Sigmoid colon (tissue), 7 donors: ENCODE results near the gene HNRNPH3. TPM values are rescaled to one million over a fixed set of nuclear protein-coding genes. Genes with fewer than 3 reads are reported as not detected.

Experiments
- DNase-seq: peaks from one replicate; pipeline ENCODE4 v3.0.0-alpha.2; 2019
- H3K27ac ChIP-seq, 4 donors: fragments of 200-600 bp; sonication (generic); one replicate each; pipeline ENCODE4 v1.5.1; 2016 to 2019; ENCODE audit warnings: mild to moderate bottlenecking in 1 of 4
- H3K27me3 ChIP-seq, 3 donors: fragments of 200-600 bp; sonication (generic); one replicate each; pipeline ENCODE4 v1.5.1; 2019; ENCODE audit warnings: mild to moderate bottlenecking in 1 of 3
- H3K36me3 ChIP-seq, 4 donors: fragments of 200-600 bp; sonication (generic); one replicate each; pipeline ENCODE4 v1.5.1; 2016 to 2019
- H3K4me1 ChIP-seq, 4 donors: fragments of 200-600 bp; sonication (generic); one replicate each; pipeline ENCODE4 v1.5.1; 2017 to 2019
- H3K4me3 ChIP-seq, 4 donors: fragments of 200-600 bp; sonication (generic); one replicate each; pipeline ENCODE4 v1.5.1; 2017 to 2019; ENCODE audit warnings: mild to moderate bottlenecking in 2 of 4, moderate library complexity in 1 of 4
- H3K9me3 ChIP-seq, 4 donors: fragments of 200-600 bp in 3 of 4; sonication (generic) in 3 of 4; one replicate each; pipeline versions ENCODE4 v1.5.1 to v1.6.1; 2013 to 2019
- EP300 ChIP-seq, 4 donors: sonication (generic); formaldehyde crosslinking; IDR thresholded peaks; one replicate each; pipeline ENCODE4 v1.6.1; 2017; ENCODE audit warnings: antibody characterized with exemption in 4 of 4
- POLR2A ChIP-seq, 2 donors: fragments of 450-650 bp; IDR thresholded peaks; one replicate each; pipeline ENCODE4 v1.6.1; 2016; ENCODE audit warnings: antibody characterized with exemption in 2 of 2, mild to moderate bottlenecking in 2 of 2, moderate library complexity in 2 of 2
- POLR2AphosphoS5 ChIP-seq, 4 donors: sonication (generic); formaldehyde crosslinking; IDR thresholded peaks; one replicate each; pipeline ENCODE4 v1.6.1; 2017; ENCODE audit warnings: antibody characterized with exemption in 4 of 4
- WGBS, 2 donors: extraction: QIAGEN DNeasy Blood & Tissue Kit; methylation state at CpG; one replicate each; pipeline ENCODE4 v1.1.7; 2013; 5-methylcytosine and 5-hydroxymethylcytosine counted together
- intact Hi-C: fragments of 100-400 bp; cut with DNase I; formaldehyde crosslinking; loops from one replicate; pipeline ENCODE4 v1.15.1; 2023
- polyA plus RNA-seq, 3 donors: library from polyadenylated mRNA; stranded (reverse); fragments of 200-250 nt; gene quantifications; one replicate each; pipeline ENCODE4 v1.2.3, GENCODE V29; 2013
- total RNA-seq, 4 donors: library from RNA; depleted of rRNA; stranded (reverse); fragments of >200 nt; gene quantifications; one replicate each; pipeline ENCODE4 v1.1.0, GENCODE V29; 2016
- TF ChIP-seq, protein P1 (sequence below), 4 experiments: fragments of 450-650 bp in 3 of 4; fragments of 200-600 bp in 1 of 4; IDR thresholded peaks; one replicate each; pipeline ENCODE4 v1.5.1; 2016 to 2019; ENCODE audit warnings: antibody characterized with exemption in 4 of 4, mild to moderate bottlenecking in 3 of 4, moderate library complexity in 2 of 4
- donor health status: healthy with polysubstance abuse.
- donor health status: Bipolar disorder and iron deficiency.
- donor health status: healthy.

Gene HNRNPH3, protein sequence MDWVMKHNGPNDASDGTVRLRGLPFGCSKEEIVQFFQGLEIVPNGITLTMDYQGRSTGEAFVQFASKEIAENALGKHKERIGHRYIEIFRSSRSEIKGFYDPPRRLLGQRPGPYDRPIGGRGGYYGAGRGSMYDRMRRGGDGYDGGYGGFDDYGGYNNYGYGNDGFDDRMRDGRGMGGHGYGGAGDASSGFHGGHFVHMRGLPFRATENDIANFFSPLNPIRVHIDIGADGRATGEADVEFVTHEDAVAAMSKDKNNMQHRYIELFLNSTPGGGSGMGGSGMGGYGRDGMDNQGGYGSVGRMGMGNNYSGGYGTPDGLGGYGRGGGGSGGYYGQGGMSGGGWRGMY
- total RNA-seq = 10 to 100 TPM; 50.7 to 68.3 (median 57.4) TPM
- 100 to 1,000 TPM in 2 of 3 donors, 10 to 100 TPM in 1; 95.3 to 148 (median 117) TPM for polyA plus RNA-seq

DNA sequence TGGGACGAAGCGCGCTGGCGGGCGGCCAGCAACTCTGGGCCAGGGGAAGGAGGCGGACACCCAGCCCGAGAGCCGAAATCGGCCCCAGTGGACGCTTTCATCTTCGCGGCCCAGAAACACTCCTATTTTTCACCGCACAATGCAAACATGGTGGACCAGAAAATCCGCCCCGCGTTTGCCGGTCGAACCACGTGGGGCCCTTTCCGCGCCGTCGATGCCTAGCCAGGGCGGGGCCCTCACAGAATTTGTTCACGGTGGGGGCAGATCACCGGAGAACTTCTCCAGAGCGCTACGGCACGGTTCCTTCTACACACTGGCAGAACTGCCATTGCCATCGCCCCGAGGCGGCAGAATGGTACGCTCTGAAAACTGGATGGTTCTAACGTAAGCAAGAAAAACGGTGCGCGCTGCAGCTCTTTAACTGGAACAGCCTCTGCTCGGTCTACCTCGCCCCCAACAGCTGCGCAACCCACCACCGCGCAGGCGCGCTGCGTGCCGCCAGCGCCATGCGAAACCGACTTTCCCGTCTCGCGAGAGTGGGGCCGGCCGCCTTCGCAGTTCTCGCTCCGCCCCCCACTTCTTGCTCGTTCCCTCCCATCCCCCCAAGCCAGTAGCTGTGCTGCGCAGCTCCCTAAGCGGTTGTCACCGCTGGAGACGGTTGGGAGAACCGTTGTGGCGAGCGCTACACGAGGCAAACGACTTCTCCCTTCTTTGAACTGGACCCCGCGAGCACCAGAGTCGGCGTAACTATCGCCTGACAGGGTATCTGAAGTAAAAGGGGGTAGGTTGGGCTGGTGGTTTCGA, at the start of gene HNRNPH3:
HNRNPH3 (plus strand) TSS at position 610 of the 804 bp plus-strand sequence. CDS start 5,158 bp downstream, outside the sequence.
- 0% methylated on average over 73 of the region's 73 CpGs for WGBS, 2 donors
- peak within 1 kb of the TSS; percentile 91 to 100 (median 98) for H3K27ac ChIP-seq
- no peaks in the 10 kb centered on the region for H3K9me3 ChIP-seq
- H3K36me3 ChIP-seq = no peaks in the 10 kb centered on the region
- peak; percentile 99 for DNase-seq
- peak within 1 kb of the TSS; percentile 72 to 98 (median 87) for H3K4me3 ChIP-seq
- intact Hi-C loops = loop anchor here (1.0 to 10.0 kb wide), 6 partner anchors 73 to 481 kb away; partner anchors contain the start of genes HERC4 and RUFY2
- H3K27me3 ChIP-seq = no peaks in the 10 kb centered on the region
- TF ChIP-seq, protein P1, sequence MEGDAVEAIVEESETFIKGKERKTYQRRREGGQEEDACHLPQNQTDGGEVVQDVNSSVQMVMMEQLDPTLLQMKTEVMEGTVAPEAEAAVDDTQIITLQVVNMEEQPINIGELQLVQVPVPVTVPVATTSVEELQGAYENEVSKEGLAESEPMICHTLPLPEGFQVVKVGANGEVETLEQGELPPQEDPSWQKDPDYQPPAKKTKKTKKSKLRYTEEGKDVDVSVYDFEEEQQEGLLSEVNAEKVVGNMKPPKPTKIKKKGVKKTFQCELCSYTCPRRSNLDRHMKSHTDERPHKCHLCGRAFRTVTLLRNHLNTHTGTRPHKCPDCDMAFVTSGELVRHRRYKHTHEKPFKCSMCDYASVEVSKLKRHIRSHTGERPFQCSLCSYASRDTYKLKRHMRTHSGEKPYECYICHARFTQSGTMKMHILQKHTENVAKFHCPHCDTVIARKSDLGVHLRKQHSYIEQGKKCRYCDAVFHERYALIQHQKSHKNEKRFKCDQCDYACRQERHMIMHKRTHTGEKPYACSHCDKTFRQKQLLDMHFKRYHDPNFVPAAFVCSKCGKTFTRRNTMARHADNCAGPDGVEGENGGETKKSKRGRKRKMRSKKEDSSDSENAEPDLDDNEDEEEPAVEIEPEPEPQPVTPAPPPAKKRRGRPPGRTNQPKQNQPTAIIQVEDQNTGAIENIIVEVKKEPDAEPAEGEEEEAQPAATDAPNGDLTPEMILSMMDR (IDR thresholded peaks at IDR 0.05) = no peak
- TF ChIP-seq POLR2AphosphoS5 (IDR thresholded peaks at IDR 0.05) = peak; percentile 100
- peak; percentile 99 for TF ChIP-seq POLR2A (IDR thresholded peaks at IDR 0.05)
- TF ChIP-seq EP300 (IDR thresholded peaks at IDR 0.05) = peak in 1 of 4 donors; percentile 25
- peaks cover 0 to 53% (median 47%) of the 10 kb centered on the region in 4 donors for H3K4me1 ChIP-seq

DNA sequence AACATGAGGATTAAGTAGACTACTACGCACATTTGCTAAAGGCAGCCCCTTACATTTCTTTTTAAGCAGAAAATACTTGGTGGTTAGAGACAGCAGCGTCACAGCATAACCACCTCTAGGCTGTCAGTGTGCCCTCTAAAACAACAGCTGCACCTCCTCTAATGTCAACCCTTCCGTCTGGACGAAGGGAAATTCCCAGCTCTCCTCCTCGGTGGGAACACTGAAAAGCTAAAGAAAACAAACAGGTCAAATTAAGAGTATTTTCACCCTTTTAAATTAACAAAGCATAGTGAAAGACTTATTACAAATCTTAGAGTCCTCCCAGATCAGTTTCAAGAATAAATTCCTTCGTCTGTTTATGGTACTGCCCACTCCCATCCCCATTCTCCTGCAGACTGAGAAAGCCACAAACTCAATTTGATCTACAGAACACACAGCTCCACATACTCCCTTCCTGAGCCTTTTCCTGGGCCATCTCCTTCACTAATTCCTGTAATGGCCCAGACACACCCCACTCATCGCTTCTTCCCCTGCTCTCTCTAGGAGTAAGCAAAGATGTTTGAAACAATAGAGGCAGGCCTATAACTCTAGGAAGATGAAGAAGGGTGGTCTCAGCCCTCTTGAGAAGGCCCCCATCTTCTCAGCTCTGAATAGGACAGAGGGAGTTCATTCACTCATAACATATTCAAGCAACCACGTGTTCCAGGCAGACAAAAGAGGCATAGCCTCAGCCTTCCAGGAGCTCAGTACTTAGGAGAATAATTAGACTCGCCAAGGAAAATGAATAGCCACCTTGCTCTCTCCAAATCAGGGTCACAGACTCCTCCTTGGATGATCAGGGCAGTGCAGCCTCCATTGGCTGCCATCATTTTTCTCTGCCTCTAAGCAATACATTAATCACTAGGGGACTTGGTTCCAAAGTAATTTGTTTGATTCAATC, 47.5 kb upstream of the HNRNPH3 start:
- no peaks in the 10 kb centered on the region for H3K9me3 ChIP-seq
- no peak overlapping the region for H3K27ac ChIP-seq
- no peaks in the 10 kb centered on the region for H3K4me1 ChIP-seq
- WGBS, 2 donors = 75 to 83% methylated on average over 9 of the region's 9 CpGs
- TF ChIP-seq POLR2AphosphoS5 (IDR thresholded peaks at IDR 0.05) = no peak
- TF ChIP-seq, protein P1 (IDR thresholded peaks at IDR 0.05) = no peak
- H3K4me3 ChIP-seq = no peak overlapping the region
- H3K27me3 ChIP-seq = no peaks in the 10 kb centered on the region
- intact Hi-C loops = no loop called here
- no peak for DNase-seq
- H3K36me3 ChIP-seq = no peaks in the 10 kb centered on the region

DNA sequence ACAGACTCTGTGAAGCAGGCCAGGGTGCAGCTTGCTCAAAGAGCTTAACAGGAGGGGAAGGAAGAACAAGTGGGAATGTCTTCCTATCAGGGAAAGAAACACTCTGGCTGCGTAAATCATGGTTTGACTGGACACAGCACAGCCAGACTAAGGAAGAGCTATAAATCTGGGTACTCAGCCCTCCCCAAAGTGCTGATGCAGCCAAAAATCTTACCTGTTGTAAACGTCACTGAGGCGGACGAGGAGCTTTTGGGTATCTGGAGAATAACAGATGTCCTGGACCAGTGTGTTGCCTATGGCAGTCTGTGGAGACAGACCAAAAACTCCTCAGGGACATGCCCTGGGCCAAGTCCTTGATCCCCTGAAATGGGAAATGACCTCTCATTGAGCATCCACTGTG, 43.1 kb upstream of the HNRNPH3 start:
- no peaks in the 10 kb centered on the region for H3K36me3 ChIP-seq
- no peak overlapping the region for H3K4me3 ChIP-seq
- 95 to 96% methylated on average over 4 of the region's 4 CpGs for WGBS, 2 donors
- H3K27me3 ChIP-seq = no peaks in the 10 kb centered on the region
- TF ChIP-seq, protein P1 (IDR thresholded peaks at IDR 0.05) = no peak
- TF ChIP-seq POLR2AphosphoS5 (IDR thresholded peaks at IDR 0.05) (no peak), EP300 (IDR thresholded peaks at IDR 0.05) (no peak), POLR2A (IDR thresholded peaks at IDR 0.05) (no peak)
- intact Hi-C loops = no loop called here
- no peaks in the 10 kb centered on the region for H3K9me3 ChIP-seq
- H3K27ac ChIP-seq = no peak overlapping the region
- H3K4me1 ChIP-seq = no peaks in the 10 kb centered on the region
- no peak for DNase-seq

DNA sequence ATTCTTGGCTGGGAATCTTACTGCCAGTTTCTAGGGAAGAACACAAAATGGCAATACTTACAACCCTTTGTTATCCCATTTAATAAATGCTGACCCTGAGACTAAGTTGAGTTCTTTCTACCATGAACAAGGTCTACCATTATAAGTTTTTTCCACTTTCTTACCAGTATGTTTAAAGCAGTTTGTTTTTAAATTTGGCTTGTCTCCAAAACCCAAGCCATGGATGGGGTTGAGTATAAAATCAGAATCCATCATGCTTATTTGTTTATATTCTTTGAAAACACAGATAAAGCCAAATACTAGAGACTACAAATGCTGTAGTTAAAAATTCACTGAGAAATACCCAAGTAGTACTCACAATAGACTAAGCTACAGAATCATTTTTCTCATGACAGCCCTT, 41.1 kb upstream of the HNRNPH3 start:
- no peaks in the 10 kb centered on the region for H3K27me3 ChIP-seq
- H3K36me3 ChIP-seq = no peaks in the 10 kb centered on the region
- no peaks in the 10 kb centered on the region for H3K4me1 ChIP-seq
- H3K27ac ChIP-seq = no peak overlapping the region
- intact Hi-C loops = no loop called here
- no peak overlapping the region for H3K4me3 ChIP-seq
- DNase-seq = no peak
- TF ChIP-seq, protein P1 (IDR thresholded peaks at IDR 0.05) = no peak
- no peak for TF ChIP-seq POLR2A (IDR thresholded peaks at IDR 0.05)
- TF ChIP-seq POLR2AphosphoS5 (IDR thresholded peaks at IDR 0.05) = no peak
- no peak for TF ChIP-seq EP300 (IDR thresholded peaks at IDR 0.05)
- no peaks in the 10 kb centered on the region for H3K9me3 ChIP-seq
